Osteocyte (in vitro differentiated cells): Measurements from ENCODE around the gene NDUFS1. TPM values are rescaled to one million over a fixed set of nuclear protein-coding genes. Genes with fewer than 3 reads are reported as not detected.
"Not testable (repeated sequence)": the region's sequence is repeated elsewhere in the genome, so short reads cannot be mapped to it uniquely, and the experiment has no call there.

Experiments used
- DNase-seq: peaks from one replicate; pipeline ENCODE4 v3.0.0; 2021; ENCODE audit warnings: mixed read lengths; ENCODE audit not compliant: unreplicated experiment; ENCODE audit errors: extremely low spot score
- H3K27ac Mint-ChIP-seq: one replicate; pipeline ENCODE4 v1.8.0; 2021; ENCODE audit warnings: mild to moderate bottlenecking, mixed read lengths; ENCODE audit not compliant: unreplicated experiment
- H3K27me3 Mint-ChIP-seq: one replicate; pipeline ENCODE4 v1.8.0; 2021; ENCODE audit warnings: mixed read lengths; ENCODE audit not compliant: unreplicated experiment
- H3K36me3 Mint-ChIP-seq: one replicate; pipeline ENCODE4 v1.8.0; 2021; ENCODE audit warnings: mixed read lengths; ENCODE audit not compliant: unreplicated experiment
- H3K4me1 Mint-ChIP-seq: one replicate; pipeline ENCODE4 v1.8.0; 2021; ENCODE audit warnings: mixed read lengths; ENCODE audit not compliant: unreplicated experiment
- H3K4me3 Mint-ChIP-seq: one replicate; pipeline ENCODE4 v1.8.0; 2021; ENCODE audit warnings: mild to moderate bottlenecking, moderate library complexity, mixed read lengths; ENCODE audit not compliant: unreplicated experiment
- H3K9me3 Mint-ChIP-seq: one replicate; pipeline ENCODE4 v1.8.0; 2021; ENCODE audit warnings: mixed read lengths; ENCODE audit not compliant: unreplicated experiment
- CTCF ChIP-seq: fragments of 200-600 bp; sonication (generic); IDR thresholded peaks from 2 replicates; pipeline ENCODE4 v1.5.0; 2021; ENCODE audit warnings: antibody characterized with exemption, mild to moderate bottlenecking, moderate library complexity
- total RNA-seq: library from RNA; stranded (reverse); gene quantifications from 2 replicates; pipeline ENCODE4 v1.2.1, GENCODE V29; 2021

NDUFS1 gene
- total RNA-seq, 1 donor from 2014 or later = 90.5 TPM

GRCh38 chr2:206160807-206161179 is 1.5 kb upstream of the NDUFS1 start:
- no peaks in the 10 kb centered on the region for H3K9me3 Mint-ChIP-seq
- no peak for TF ChIP-seq CTCF
- H3K27me3 Mint-ChIP-seq = no peaks in the 10 kb centered on the region
- peak overlapping the region; percentile 98 for H3K27ac Mint-ChIP-seq
- peak overlapping the region; percentile 97 for H3K4me3 Mint-ChIP-seq
- no peak for DNase-seq
- H3K4me1 Mint-ChIP-seq = peaks cover 36% of the 10 kb centered on the region
- H3K36me3 Mint-ChIP-seq = peaks cover 28% of the 10 kb centered on the region

- Mint-ChIP-seq H3K36me3 (peaks cover 28% of the 10 kb centered on the region), H3K27ac (peak overlapping the region; percentile 98), H3K9me3 (no peaks in the 10 kb centered on the region), H3K27me3 (no peaks in the 10 kb centered on the region), H3K4me3 (peak overlapping the region; percentile 97), H3K4me1 (peaks cover 36% of the 10 kb centered on the region)
- no peak for TF ChIP-seq CTCF
- DNase-seq = no peak
These were observed 1.0 kb upstream of the NDUFS1 start for GRCh38 chr2:206160125-206160806.

- TF ChIP-seq CTCF = no peak
- Mint-ChIP-seq H3K4me1 (peaks cover 36% of the 10 kb centered on the region), H3K4me3 (peak overlapping the region; percentile 97), H3K27ac (peak overlapping the region; percentile 98), H3K36me3 (peaks cover 28% of the 10 kb centered on the region), H3K9me3 (no peaks in the 10 kb centered on the region), H3K27me3 (no peaks in the 10 kb centered on the region)
- DNase-seq = no peak
These were observed 490 bp downstream of the NDUFS1 start for GRCh38 chr2:206158563-206159345.

- Mint-ChIP-seq H3K4me3 (peak overlapping the region; percentile 97), H3K36me3 (peaks cover 12% of the 10 kb centered on the region), H3K4me1 (peaks cover 34% of the 10 kb centered on the region)
- not testable (repeated sequence) for DNase-seq, H3K9me3 Mint-ChIP-seq, H3K27me3 Mint-ChIP-seq, H3K27ac Mint-ChIP-seq
These were observed 2.2 kb downstream of the NDUFS1 start for GRCh38 chr2:206157014-206157413.

- H3K9me3 Mint-ChIP-seq = no peaks in the 10 kb centered on the region
- H3K27ac Mint-ChIP-seq = peak overlapping the region; percentile 23
- no peak overlapping the region for H3K4me3 Mint-ChIP-seq
- peaks cover 14% of the 10 kb centered on the region for H3K36me3 Mint-ChIP-seq
- no peaks in the 10 kb centered on the region for H3K27me3 Mint-ChIP-seq
- peak; percentile 8 for TF ChIP-seq CTCF
- peaks cover 28% of the 10 kb centered on the region for H3K4me1 Mint-ChIP-seq
- DNase-seq = no peak
These were observed 5.0 kb downstream of the NDUFS1 start for GRCh38 chr2:206154197-206154596.
